NCI-H128 (cell line): ENCODE results near the gene MMP26.
A peak's percentile ranks its signal among the peaks of the same experiment; 100 is the strongest.

Experiments used
- DNase-seq: peaks from one replicate; lab custom pipeline; 2025; ENCODE audit not compliant: unreplicated experiment; lab: John Stamatoyannopoulos, UW

Gene MMP26

GRCh38 chr11:4704054-4704789, at the start of gene MMP26:
TSS of gene MMP26 (plus strand) at chr11:4704784.
- DNase-seq, result peak; percentile 62

GRCh38 chr11:4658629-4659445, 45.7 kb upstream of the MMP26 start:
- no peak for DNase-seq

- DNase-seq, result no peak
These were observed 41.7 kb upstream of the MMP26 start for GRCh38 chr11:4662876-4663275.

GRCh38 chr11:4664183-4664582, 40.4 kb upstream of the MMP26 start:
- DNase-seq, result no peak

- DNase-seq, result no peak
These were observed 39.8 kb upstream of the MMP26 start for GRCh38 chr11:4664786-4665185.

GRCh38 chr11:4665424-4665823, 39.2 kb upstream of the MMP26 start:
- no peak for DNase-seq

GRCh38 chr11:4671741-4672140, 32.8 kb upstream of the MMP26 start:
- DNase-seq, result no peak

GRCh38 chr11:4672470-4672869, 32.1 kb upstream of the MMP26 start:
- DNase-seq, result no peak

- no peak for DNase-seq
These were observed 30.8 kb upstream of the MMP26 start for GRCh38 chr11:4673781-4674180.

GRCh38 chr11:4677948-4678347, 26.6 kb upstream of the MMP26 start:
- DNase-seq, result no peak

GRCh38 chr11:4680341-4680740, 24.2 kb upstream of the MMP26 start:
- DNase-seq, result no peak

- no peak for DNase-seq
These were observed 21.8 kb upstream of the MMP26 start for GRCh38 chr11:4682623-4683419.

GRCh38 chr11:4684631-4685285, 19.8 kb upstream of the MMP26 start:
- DNase-seq, result no peak

- no peak for DNase-seq
These were observed 9.1 kb upstream of the MMP26 start for GRCh38 chr11:4695442-4695841.

GRCh38 chr11:4697585-4697984, 7.0 kb upstream of the MMP26 start, which contains the start of gene OR51E2:
TSS of gene OR51E2 (minus strand) at chr11:4697853. CDS start at chr11:4682711, 15,142 bp downstream.
- no peak for DNase-seq

- no peak for DNase-seq
These were observed 4.7 kb upstream of the MMP26 start for GRCh38 chr11:4699697-4700435.

GRCh38 chr11:4700436-4700820, 4.2 kb upstream of the MMP26 start:
- no peak for DNase-seq

GRCh38 chr11:4704790-4705334, 278 bp downstream of the MMP26 start:
- no peak for DNase-seq

GRCh38 chr11:4713241-4713640, 8.7 kb downstream of the MMP26 start:
- DNase-seq, result no peak

- no peak for DNase-seq
These were observed 9.7 kb downstream of the MMP26 start for GRCh38 chr11:4714300-4714699.
